Ovary (tissue), 3 donors: ENCODE data around the gene CEMIP.

Experiments used
- EP300 ChIP-seq: sonication (generic); formaldehyde crosslinking; IDR thresholded peaks from one replicate; pipeline ENCODE4 v1.6.1; 2017; ENCODE audit warnings: antibody characterized with exemption
- POLR2A ChIP-seq: fragments of 450-650 bp; IDR thresholded peaks from one replicate; pipeline ENCODE4 v1.6.1; 2017; ENCODE audit warnings: antibody characterized with exemption, mild to moderate bottlenecking, moderate library complexity
- TF ChIP-seq, protein P1 (sequence below), 3 donors: fragments of 450-650 bp in 2 of 3; fragments of 200-600 bp in 1 of 3; IDR thresholded peaks; one replicate each; pipeline versions ENCODE4 v1.5.1 to v1.8.0; 2016 to 2022; ENCODE audit warnings: antibody characterized with exemption in 3 of 3, mild to moderate bottlenecking in 1 of 3
- donor health status: DM: no; HTN: no; CAD: no.

DNA sequence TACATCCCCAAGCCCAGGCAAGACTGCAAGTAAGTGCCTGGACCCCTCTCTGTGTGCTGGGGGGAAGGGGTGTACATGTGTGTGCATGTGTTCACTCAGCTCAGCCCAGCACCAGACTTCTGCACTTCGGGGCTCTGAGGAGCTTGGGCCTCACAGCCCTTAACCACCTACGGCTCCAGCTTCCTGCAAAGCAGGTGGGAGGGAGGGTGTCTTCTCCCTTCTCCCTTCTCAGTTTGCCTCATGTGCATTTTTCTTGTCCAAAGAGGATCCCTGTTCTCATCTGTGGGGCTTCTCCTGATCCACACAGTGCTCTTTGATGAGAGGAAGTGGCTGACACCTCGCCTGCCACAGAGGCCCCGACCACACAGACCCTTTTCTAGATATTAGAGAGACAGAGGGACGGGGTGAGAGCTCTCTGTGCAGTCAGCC, 141.1 kb downstream of the CEMIP start:
- TF ChIP-seq, protein P1, sequence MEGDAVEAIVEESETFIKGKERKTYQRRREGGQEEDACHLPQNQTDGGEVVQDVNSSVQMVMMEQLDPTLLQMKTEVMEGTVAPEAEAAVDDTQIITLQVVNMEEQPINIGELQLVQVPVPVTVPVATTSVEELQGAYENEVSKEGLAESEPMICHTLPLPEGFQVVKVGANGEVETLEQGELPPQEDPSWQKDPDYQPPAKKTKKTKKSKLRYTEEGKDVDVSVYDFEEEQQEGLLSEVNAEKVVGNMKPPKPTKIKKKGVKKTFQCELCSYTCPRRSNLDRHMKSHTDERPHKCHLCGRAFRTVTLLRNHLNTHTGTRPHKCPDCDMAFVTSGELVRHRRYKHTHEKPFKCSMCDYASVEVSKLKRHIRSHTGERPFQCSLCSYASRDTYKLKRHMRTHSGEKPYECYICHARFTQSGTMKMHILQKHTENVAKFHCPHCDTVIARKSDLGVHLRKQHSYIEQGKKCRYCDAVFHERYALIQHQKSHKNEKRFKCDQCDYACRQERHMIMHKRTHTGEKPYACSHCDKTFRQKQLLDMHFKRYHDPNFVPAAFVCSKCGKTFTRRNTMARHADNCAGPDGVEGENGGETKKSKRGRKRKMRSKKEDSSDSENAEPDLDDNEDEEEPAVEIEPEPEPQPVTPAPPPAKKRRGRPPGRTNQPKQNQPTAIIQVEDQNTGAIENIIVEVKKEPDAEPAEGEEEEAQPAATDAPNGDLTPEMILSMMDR (IDR thresholded peaks at IDR 0.05) = no peak
- TF ChIP-seq EP300 (no peak), POLR2A (no peak)
